KMS-11 (cell line): Measurements from ENCODE around the gene MEX3A.

Experiments used
- H2AFZ ChIP-seq: fragments of 200-600 bp; sonication (generic); 2 replicates; pipeline ENCODE4 v1.6.1; 2016; ENCODE audit warnings: antibody characterized with exemption, mixed run types, low read depth
- H3K27ac ChIP-seq: fragments of 200-600 bp; sonication (generic); 2 replicates; pipeline ENCODE4 v1.6.1; 2016; ENCODE audit warnings: mild to moderate bottlenecking, mixed run types
- H3K27me3 ChIP-seq: fragments of 200-600 bp; sonication (generic); 2 replicates; pipeline ENCODE4 v1.6.1; 2017; ENCODE audit warnings: mild to moderate bottlenecking, low read depth, mixed run types, moderate library complexity; ENCODE audit not compliant: insufficient read depth
- H3K36me3 ChIP-seq: fragments of 200-600 bp; sonication (generic); 2 replicates; pipeline ENCODE4 v1.6.1; 2017; ENCODE audit warnings: mild to moderate bottlenecking, mixed run types; ENCODE audit not compliant: insufficient read depth
- H3K4me1 ChIP-seq: fragments of 200-600 bp; sonication (generic); 2 replicates; pipeline ENCODE4 v1.6.1; 2016; ENCODE audit warnings: mild to moderate bottlenecking, low read depth, mixed run types; ENCODE audit not compliant: poor library complexity, severe bottlenecking
- H3K4me2 ChIP-seq: fragments of 200-600 bp; sonication (generic); 2 replicates; pipeline ENCODE4 v1.7.0; 2016; ENCODE audit warnings: mild to moderate bottlenecking, mixed run types
- H3K4me3 ChIP-seq: fragments of 200-600 bp; sonication (generic); IDR thresholded peaks from 2 replicates; pipeline ENCODE4 v1.6.1; 2017; ENCODE audit warnings: low read depth, low read length, mixed read lengths; ENCODE audit not compliant: insufficient read depth
- H3K79me2 ChIP-seq: fragments of 200-600 bp; sonication (generic); 2 replicates; pipeline ENCODE4 v1.6.1; 2016; ENCODE audit warnings: low read depth, mixed run types; ENCODE audit not compliant: insufficient read depth
- H3K9ac ChIP-seq: fragments of 200-600 bp; sonication (generic); 2 replicates; pipeline ENCODE4 v1.6.1; 2016; ENCODE audit warnings: mild to moderate bottlenecking, mixed run types
- H4K20me1 ChIP-seq: fragments of 200-600 bp; sonication (generic); 2 replicates; pipeline ENCODE4 v1.6.1; 2016; ENCODE audit warnings: mild to moderate bottlenecking, mixed run types; ENCODE audit not compliant: insufficient read depth
- TF ChIP-seq, protein P1 (sequence below): fragments of 200-600 bp; sonication (generic); conservative IDR thresholded peaks from 2 replicates; pipeline ENCODE4 v1.6.1; 2017; ENCODE audit warnings: low read depth, mild to moderate bottlenecking, antibody characterized with exemption, low read length, moderate library complexity, mixed read lengths

MEX3A gene

DNA sequence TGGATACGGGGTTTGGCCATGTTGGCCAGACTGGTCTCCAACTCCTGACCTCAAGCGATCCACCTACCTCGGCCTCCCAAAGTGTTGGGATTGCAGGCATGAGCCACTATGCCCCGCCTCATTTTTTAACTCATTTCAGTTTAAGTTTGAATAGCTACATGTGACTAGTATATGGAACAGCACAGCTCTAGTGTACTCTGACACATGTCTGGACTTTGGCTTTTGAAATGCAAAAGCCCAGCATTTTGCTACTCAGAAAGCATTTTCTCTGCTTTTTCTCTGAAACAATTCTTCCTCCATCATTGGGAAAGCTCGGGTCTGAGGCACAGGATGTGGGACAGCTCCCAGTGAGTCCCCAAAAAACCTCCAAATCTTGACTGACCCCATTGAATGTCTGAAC, 57.5 kb downstream of the MEX3A start:
- H3K4me1 ChIP-seq, result peaks cover 6% of the 10 kb centered on the region
- H3K27ac ChIP-seq, result no peak overlapping the region
- no peak overlapping the region for H2AFZ ChIP-seq
- no peaks in the 10 kb centered on the region for H3K36me3 ChIP-seq
- TF ChIP-seq, protein P1, sequence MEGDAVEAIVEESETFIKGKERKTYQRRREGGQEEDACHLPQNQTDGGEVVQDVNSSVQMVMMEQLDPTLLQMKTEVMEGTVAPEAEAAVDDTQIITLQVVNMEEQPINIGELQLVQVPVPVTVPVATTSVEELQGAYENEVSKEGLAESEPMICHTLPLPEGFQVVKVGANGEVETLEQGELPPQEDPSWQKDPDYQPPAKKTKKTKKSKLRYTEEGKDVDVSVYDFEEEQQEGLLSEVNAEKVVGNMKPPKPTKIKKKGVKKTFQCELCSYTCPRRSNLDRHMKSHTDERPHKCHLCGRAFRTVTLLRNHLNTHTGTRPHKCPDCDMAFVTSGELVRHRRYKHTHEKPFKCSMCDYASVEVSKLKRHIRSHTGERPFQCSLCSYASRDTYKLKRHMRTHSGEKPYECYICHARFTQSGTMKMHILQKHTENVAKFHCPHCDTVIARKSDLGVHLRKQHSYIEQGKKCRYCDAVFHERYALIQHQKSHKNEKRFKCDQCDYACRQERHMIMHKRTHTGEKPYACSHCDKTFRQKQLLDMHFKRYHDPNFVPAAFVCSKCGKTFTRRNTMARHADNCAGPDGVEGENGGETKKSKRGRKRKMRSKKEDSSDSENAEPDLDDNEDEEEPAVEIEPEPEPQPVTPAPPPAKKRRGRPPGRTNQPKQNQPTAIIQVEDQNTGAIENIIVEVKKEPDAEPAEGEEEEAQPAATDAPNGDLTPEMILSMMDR, result no peak
- H3K27me3 ChIP-seq, result no peaks in the 10 kb centered on the region
- no peak overlapping the region for H3K9ac ChIP-seq
- no peak overlapping the region for H3K4me3 ChIP-seq
- H3K4me2 ChIP-seq, result no peak overlapping the region
- peaks cover 6% of the 10 kb centered on the region for H3K79me2 ChIP-seq
- H4K20me1 ChIP-seq, result no peaks in the 10 kb centered on the region
